ENCODE results near the gene CCT2. TPM values are rescaled to one million over a fixed set of nuclear protein-coding genes. Genes with fewer than 3 reads are reported as not detected.

Gene CCT2
- total and polyA plus RNA-seq, 2 of the 13 experiments (the other 11 are each of a cell fraction or from before 2014, with no cell fraction given), result 209 to 388 TPM

DNA sequence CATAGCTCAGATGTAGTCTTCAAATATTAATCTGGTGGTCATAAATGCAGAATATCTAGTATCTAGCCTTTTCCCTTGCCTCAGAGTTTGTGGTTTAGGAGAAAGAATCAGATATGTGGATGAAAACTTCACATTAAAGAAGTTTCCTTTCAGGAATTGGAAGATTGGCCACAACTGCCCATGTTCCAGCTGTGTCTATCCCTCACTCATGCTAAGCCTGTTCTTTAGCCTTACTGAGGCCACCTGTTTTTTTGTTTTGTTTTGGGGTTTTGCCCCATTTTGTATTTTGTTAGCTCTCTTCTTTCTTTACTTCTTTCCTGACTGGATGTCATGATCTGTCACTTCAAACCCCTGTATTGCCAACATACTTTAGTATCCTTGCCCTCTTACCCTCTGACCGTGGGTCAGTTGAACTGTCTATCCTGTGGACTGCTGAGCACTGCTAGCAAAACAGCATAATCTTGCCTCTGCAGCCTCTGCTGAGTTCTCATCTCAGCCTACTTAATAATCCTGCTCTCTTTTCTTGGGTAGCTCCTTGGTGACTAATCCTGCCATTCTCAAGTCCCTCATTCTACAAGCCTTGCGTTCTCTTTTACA, 22.0 kb upstream of the CCT2 start:
- WGBS (ENCODE audit: low lambda C conversion rate), result 98% methylated on average over 2 of the region's 2 CpGs
- Histone ChIP-seq H3K27ac (ENCODE audit: extremely low read length, insufficient read depth, low read length) (no peak overlapping the region), H3K79me2 (ENCODE audit: insufficient read depth, low read length) (peaks cover 10% of the 10 kb centered on the region), H3K4me3 (replicated peaks in 1 of 3; ENCODE audit: insufficient read depth in 1 of 3, low read depth in 2 of 3, low read length in 3 of 3) (no peak overlapping the region), H4K20me1 (ENCODE audit: insufficient read depth, low read length) (no peaks in the 10 kb centered on the region), H3K9me3 (ENCODE audit: low read length) (no peaks in the 10 kb centered on the region), H3K9ac (ENCODE audit: insufficient read depth, low read depth, low read length) (no peak overlapping the region), H3K27me3 (ENCODE audit: control insufficient read depth in 1 of 2, insufficient read depth in 2 of 2, low read length in 2 of 2) (no peaks in the 10 kb centered on the region; a peak in 1 of 5 replicates), H3K4me1 (ENCODE audit: insufficient read depth, low read length) (peaks cover 4% of the 10 kb centered on the region), H2AFZ (ENCODE audit: low read length) (no peak overlapping the region), H3K36me3 (replicated peaks in 1 of 2; ENCODE audit: control insufficient read depth in 1 of 2, insufficient read depth in 2 of 2, low read length in 2 of 2) (peaks cover 10 to 24% of the 10 kb centered on the region in 2 experiments), H3K4me2 (ENCODE audit: low read depth, low read length) (no peak overlapping the region)
- FAIRE-seq, result no peak
- no peak for TF ChIP-seq HOXA9 (CRISPR knock-in tag; IDR thresholded peaks at IDR 0.05; ENCODE audit: borderline replicate concordance)
- ATAC-seq, result no peak
- CTCF ChIA-PET (ENCODE audit: low intra/inter-chr PET ratio, low total read pairs), result no interaction called here
- intact Hi-C loops (cut with micrococcal nuclease; ENCODE audit: unreplicated experiment) (no loop called here), in situ Hi-C loops (cut with HindIII; ENCODE audit: extremely low pct_ligation_motif_present, low pct_unique_long_range_greater_than_20kb) (no loop called here)
- POLR2A ChIA-PET, result no interaction called here
- DNase-seq (ENCODE audit: low spot score), result no peak
- BruUV-seq (replicated peaks), result no TSS peak

DNA sequence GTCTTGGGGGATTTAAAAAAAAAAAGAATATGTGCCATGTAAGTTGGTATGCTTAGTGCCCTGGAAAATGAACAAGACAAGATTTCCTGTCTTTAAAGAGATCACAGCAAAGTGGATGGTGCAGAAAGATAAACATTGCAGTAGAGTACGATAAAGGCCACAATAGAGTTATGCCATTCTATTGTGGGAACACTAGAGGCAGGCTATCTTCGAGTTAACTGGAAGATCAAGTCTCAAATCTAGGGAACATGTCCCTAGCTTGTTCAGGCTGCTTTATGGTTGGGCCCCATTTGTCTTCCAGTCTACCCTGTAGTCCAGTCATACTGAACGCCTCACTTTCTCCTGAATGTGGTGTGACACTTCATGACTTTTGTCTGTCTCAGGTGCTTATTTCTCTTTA, 18.7 kb upstream of the CCT2 start:
- Histone ChIP-seq H4K20me1 (ENCODE audit: insufficient read depth, low read length) (no peaks in the 10 kb centered on the region), H3K79me2 (ENCODE audit: insufficient read depth, low read length) (no peaks in the 10 kb centered on the region), H3K4me3 (replicated peaks in 1 of 3; ENCODE audit: insufficient read depth in 1 of 3, low read depth in 2 of 3, low read length in 3 of 3) (no peak overlapping the region), H3K4me2 (ENCODE audit: low read depth, low read length) (no peak overlapping the region), H3K27ac (ENCODE audit: extremely low read length, insufficient read depth, low read length) (no peak overlapping the region), H3K9ac (ENCODE audit: insufficient read depth, low read depth, low read length) (no peak overlapping the region), H2AFZ (ENCODE audit: low read length) (no peak overlapping the region), H3K9me3 (ENCODE audit: low read length) (no peaks in the 10 kb centered on the region), H3K36me3 (replicated peaks in 1 of 2; ENCODE audit: control insufficient read depth in 1 of 2, insufficient read depth in 2 of 2, low read length in 2 of 2) (peaks cover 10 to 39% of the 10 kb centered on the region in 2 experiments), H3K4me1 (ENCODE audit: insufficient read depth, low read length) (no peaks in the 10 kb centered on the region), H3K27me3 (ENCODE audit: control insufficient read depth in 1 of 2, insufficient read depth in 2 of 2, low read length in 2 of 2) (no peaks in the 10 kb centered on the region; a peak in 1 of 5 replicates)
- in situ Hi-C loops (cut with HindIII; ENCODE audit: extremely low pct_ligation_motif_present, low pct_unique_long_range_greater_than_20kb) (no loop called here), intact Hi-C loops (cut with micrococcal nuclease; ENCODE audit: unreplicated experiment) (no loop called here)
- no peak for DNase-seq (ENCODE audit: low spot score)
- peak; percentile 51; the same call in 1 of the 3 replicates for ATAC-seq
- FAIRE-seq, result no peak
- CTCF ChIA-PET (ENCODE audit: low intra/inter-chr PET ratio, low total read pairs), result no interaction called here
- BruUV-seq (replicated peaks), result no TSS peak
- TF ChIP-seq HOXA5 (CRISPR knock-in tag; IDR thresholded peaks at IDR 0.05) (no peak), RFX5 (IDR thresholded peaks at IDR 0.05; ENCODE audit: low read depth, low read length) (no peak), SMAD1 (CRISPR knock-in tag; IDR thresholded peaks at IDR 0.05; ENCODE audit: borderline replicate concordance, low read depth) (no peak), ZNF256 (CRISPR knock-in tag; conservative IDR thresholded peaks at IDR 0.05) (no peak), MAFG (CRISPR knock-in tag; IDR thresholded peaks at IDR 0.05) (no peak)
- TF ChIP-seq, protein P1, sequence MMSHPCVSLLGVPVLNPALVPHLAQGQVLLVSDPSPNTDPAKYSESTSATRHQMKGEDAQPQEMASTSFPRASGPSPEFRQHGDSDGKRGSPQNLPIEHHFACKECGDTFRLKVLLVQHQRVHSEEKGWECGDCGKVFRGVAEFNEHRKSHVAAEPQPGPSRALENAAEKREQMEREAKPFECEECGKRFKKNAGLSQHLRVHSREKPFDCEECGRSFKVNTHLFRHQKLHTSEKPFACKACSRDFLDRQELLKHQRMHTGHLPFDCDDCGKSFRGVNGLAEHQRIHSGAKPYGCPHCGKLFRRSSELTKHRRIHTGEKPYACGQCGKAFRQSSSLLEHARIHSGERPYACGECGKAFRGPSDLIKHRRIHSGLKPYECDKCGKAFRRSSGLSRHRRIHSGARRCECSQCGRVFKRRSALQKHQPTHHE (CRISPR knock-in tag; IDR thresholded peaks at IDR 0.05; ENCODE audit: borderline replicate concordance), result no peak
- TF ChIP-seq, protein P2, sequence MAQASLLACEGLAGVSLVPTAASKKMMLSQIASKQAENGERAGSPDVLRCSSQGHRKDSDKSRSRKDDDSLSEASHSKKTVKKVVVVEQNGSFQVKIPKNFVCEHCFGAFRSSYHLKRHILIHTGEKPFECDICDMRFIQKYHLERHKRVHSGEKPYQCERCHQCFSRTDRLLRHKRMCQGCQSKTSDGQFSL (CRISPR knock-in tag; IDR thresholded peaks at IDR 0.05), result no peak
- POLR2A ChIA-PET, result no interaction called here
- 94% methylated on average over 3 of the region's 3 CpGs for WGBS (ENCODE audit: low lambda C conversion rate)
